H1 (cell line): ENCODE data around the gene MBD4. TPM values are rescaled to one million over a fixed set of nuclear protein-coding genes. Genes with fewer than 3 reads are reported as not detected.

Source experiments
- CTCF ChIA-PET: fragments of 300-600 bp; sonication (Branson Sonifier 250); formaldehyde crosslinking; loops from one replicate; lab custom pipeline; 2021; ENCODE audit not compliant: partially characterized antibody; lab: Charles Lee
- POLR2A ChIA-PET: fragments of 300-600 bp; sonication (Branson Sonifier 250); formaldehyde crosslinking; loops from one replicate; lab custom pipeline; 2021; ENCODE audit warnings: inconsistent platforms; ENCODE audit not compliant: partially characterized antibody; lab: Charles Lee
- DNase-seq, 2 experiments: peaks; one replicate each; pipeline versions ENCODE4 v3.0.0 to v3.0.0-alpha.2; 2010 to 2022; ENCODE audit warnings: low spot score in 2 of 2, low read depth in 1 of 2, mixed read lengths in 1 of 2
- FAIRE-seq: peaks from 2 replicates; lab custom pipeline; 2011; peaks lifted over from hg19 to GRCh38; lab: Jason Lieb, UNC
- H2AFZ ChIP-seq: 2 replicates; pipeline ENCODE4 v1.8.1; 2012; ENCODE audit warnings: low read length, inconsistent platforms
- H2AK5ac ChIP-seq: 2 replicates; pipeline ENCODE4 v1.6.1; 2013; ENCODE audit warnings: low read depth, low read length
- H2BK120ac ChIP-seq: replicated peaks from 2 replicates; pipeline ENCODE3; 2013; ENCODE audit warnings: low read depth, low read length, inconsistent platforms
- H2BK12ac ChIP-seq: 2 replicates; pipeline ENCODE4 v1.6.1; 2013; ENCODE audit warnings: low read depth, low read length
- H2BK15ac ChIP-seq: 2 replicates; pipeline ENCODE4 v1.6.1; 2013; ENCODE audit warnings: low read length
- H2BK20ac ChIP-seq: 2 replicates; pipeline ENCODE4 v1.6.1; 2013; ENCODE audit warnings: low read length
- H2BK5ac ChIP-seq: 2 replicates; pipeline ENCODE4 v1.6.1; 2013; ENCODE audit warnings: low read depth, low read length
- H3K14ac ChIP-seq: 2 replicates; pipeline ENCODE4 v1.6.1; 2013; ENCODE audit warnings: inconsistent platforms; ENCODE audit not compliant: insufficient read length
- H3K18ac ChIP-seq: 2 replicates; pipeline ENCODE4 v1.6.1; 2013; ENCODE audit warnings: low read length; ENCODE audit errors: extremely low read depth
- H3K23ac ChIP-seq: 2 replicates; pipeline ENCODE4 v1.6.1; 2013; ENCODE audit warnings: inconsistent platforms; ENCODE audit not compliant: insufficient read length
- H3K23me2 ChIP-seq: 2 replicates; pipeline ENCODE4 v1.6.1; 2013; ENCODE audit warnings: low read depth, low read length
- H3K27ac ChIP-seq: 2 replicates; pipeline ENCODE4 v1.6.1; 2011; ENCODE audit warnings: low read depth, low read length, inconsistent platforms
- H3K27me3 ChIP-seq, 4 experiments: replicated peaks in 1 of 4; 1 replicate in 1 of 4; 2 replicates in 3 of 4; pipeline versions ENCODE4 v1.6.1 to v1.8.1; 2011 to 2013; ENCODE audit warnings: low read length in 3 of 4, mild to moderate bottlenecking in 3 of 4, inconsistent platforms in 2 of 4, mixed read lengths in 2 of 4, moderate library complexity in 1 of 4; ENCODE audit not compliant: control insufficient read depth in 3 of 4, insufficient read depth in 3 of 4; ENCODE audit errors: extremely low read depth in 1 of 4
- H3K36me3 ChIP-seq, 4 experiments: 2 replicates each; pipeline versions ENCODE4 v1.6.1 to v1.8.1; 2011 to 2013; ENCODE audit warnings: mild to moderate bottlenecking in 4 of 4, low read length in 3 of 4, moderate library complexity in 2 of 4, control low read depth in 1 of 4, inconsistent platforms in 1 of 4; ENCODE audit not compliant: insufficient read depth in 4 of 4, control insufficient read depth in 2 of 4
- H3K4ac ChIP-seq: replicated peaks from 2 replicates; pipeline ENCODE3; 2013; ENCODE audit warnings: low read length, low read depth, mixed read lengths, inconsistent platforms; ENCODE audit not compliant: insufficient read length
- H3K4me1 ChIP-seq, 4 experiments: replicated peaks in 1 of 4; 1 replicate in 1 of 4; 2 replicates in 3 of 4; pipeline versions ENCODE4 v1.6.1 to v1.8.1; 2011 to 2013; ENCODE audit warnings: low read length in 3 of 4, inconsistent platforms in 2 of 4, mixed read lengths in 1 of 4; ENCODE audit not compliant: insufficient read depth in 4 of 4, control insufficient read depth in 3 of 4
- H3K4me2 ChIP-seq, 2 experiments: 2 replicates each; pipeline versions ENCODE4 v1.6.1 to v1.8.1; 2011 to 2013; ENCODE audit warnings: low read depth in 2 of 2, low read length in 2 of 2, control low read depth in 1 of 2, inconsistent platforms in 1 of 2, mild to moderate bottlenecking in 1 of 2; ENCODE audit not compliant: insufficient read depth in 1 of 2
- H3K4me3 ChIP-seq, 4 experiments: fragments of 200-600, 300-600 bp in 1 of 4; sonication (generic), shearing (Covaris generic), sonication (Bioruptor Twin) in 1 of 4; 2 replicates each; pipeline versions ENCODE4 v1.5.1 to v1.8.1; 2011 to 2016; ENCODE audit warnings: low read length in 4 of 4, low read depth in 3 of 4, control low read depth in 2 of 4, inconsistent platforms in 2 of 4, mild to moderate bottlenecking in 2 of 4, mixed read lengths in 1 of 4, moderate library complexity in 1 of 4; ENCODE audit not compliant: insufficient read depth in 2 of 4; ENCODE audit errors: extremely low read depth in 1 of 4
- H3K56ac ChIP-seq: replicated peaks from 2 replicates; pipeline ENCODE3; 2013; ENCODE audit warnings: low read depth, mild to moderate bottlenecking, mixed read lengths, low read length, inconsistent platforms; ENCODE audit not compliant: insufficient read length
- H3K79me1 ChIP-seq: 2 replicates; pipeline ENCODE4 v1.6.1; 2013; ENCODE audit warnings: low read depth, low read length, control low read depth
- H3K79me2 ChIP-seq, 2 experiments: 2 replicates each; pipeline versions ENCODE4 v1.6.1 to v1.8.1; 2012 to 2013; ENCODE audit warnings: low read length in 2 of 2, mild to moderate bottlenecking in 2 of 2, inconsistent platforms in 1 of 2; ENCODE audit not compliant: insufficient read depth in 2 of 2, control insufficient read depth in 1 of 2
- H3K9ac ChIP-seq, 4 experiments: replicated peaks in 1 of 4; 1 replicate in 1 of 4; 2 replicates in 3 of 4; pipeline versions ENCODE4 v1.6.1 to v1.8.1; 2011 to 2013; ENCODE audit warnings: low read depth in 3 of 4, low read length in 3 of 4, control low read depth in 2 of 4, mild to moderate bottlenecking in 2 of 4, moderate library complexity in 2 of 4, inconsistent platforms in 1 of 4; ENCODE audit errors: extremely low read depth in 1 of 4
- H3K9me3 ChIP-seq, 2 experiments: 2 replicates each; pipeline versions ENCODE4 v1.6.1 to v1.8.1; 2012 to 2013; ENCODE audit warnings: mild to moderate bottlenecking in 2 of 2, moderate library complexity in 2 of 2, control low read depth in 1 of 2, inconsistent platforms in 1 of 2, low read depth in 1 of 2, low read length in 1 of 2, mixed read lengths in 1 of 2; ENCODE audit not compliant: insufficient read depth in 2 of 2
- H4K20me1 ChIP-seq, 2 experiments: replicated peaks in 1 of 2; 2 replicates each; pipeline versions ENCODE3 to v1.8.1; 2011 to 2013; ENCODE audit warnings: inconsistent platforms in 2 of 2, low read length in 2 of 2, mild to moderate bottlenecking in 1 of 2; ENCODE audit not compliant: insufficient read depth in 2 of 2, control insufficient read depth in 1 of 2
- H4K5ac ChIP-seq: 2 replicates; pipeline ENCODE4 v1.6.1; 2013; ENCODE audit warnings: low read length, low read depth, mixed read lengths, inconsistent platforms; ENCODE audit not compliant: insufficient read length
- H4K8ac ChIP-seq: 2 replicates; pipeline ENCODE4 v1.8.0; 2013; ENCODE audit warnings: mild to moderate bottlenecking, moderate library complexity, low read length, inconsistent platforms; ENCODE audit not compliant: insufficient read depth; ENCODE audit errors: extremely low read depth
- H4K91ac ChIP-seq: replicated peaks from 2 replicates; pipeline ENCODE3; 2013; ENCODE audit warnings: low read length, mixed read lengths, inconsistent platforms; ENCODE audit not compliant: insufficient read length
- FOSL1 ChIP-seq: IDR thresholded peaks from 2 replicates; pipeline ENCODE4 v1.6.1; 2011; ENCODE audit warnings: mild to moderate bottlenecking, low read depth, low read length, moderate library complexity; ENCODE audit not compliant: insufficient read depth
- JUN ChIP-seq: IDR thresholded peaks from 2 replicates; pipeline ENCODE4 v1.6.1; 2011; ENCODE audit warnings: low read depth, mild to moderate bottlenecking, improper control_type of control experiment, low read length
- JUND ChIP-seq: IDR thresholded peaks from 2 replicates; pipeline ENCODE4 v1.6.1; 2011; ENCODE audit warnings: mild to moderate bottlenecking, improper control_type of control experiment, low read length
- RBBP5 ChIP-seq: IDR thresholded peaks from 2 replicates; pipeline ENCODE4 v1.7.1; 2012; ENCODE audit warnings: low read depth, mild to moderate bottlenecking, inconsistent platforms, low read length, moderate library complexity, borderline replicate concordance
- SP1 ChIP-seq: IDR thresholded peaks from 2 replicates; pipeline ENCODE4 v1.6.1; 2011; ENCODE audit warnings: low read depth, low read length
- WGBS, 2 experiments: shearing (Covaris generic) in 1 of 2; methylation state at CpG; one replicate each; pipeline versions ENCODE4 v1.1.6 to v1.1.7; 2013 to 2015; ENCODE audit warnings: low lambda C conversion rate in 2 of 2, mixed read lengths in 2 of 2, inconsistent platforms in 1 of 2, low coverage in 1 of 2, missing lambda C conversion rate in 1 of 2; ENCODE audit not compliant: insufficient replicate concordance in 2 of 2, insufficient coverage in 1 of 2, insufficient read length in 1 of 2; ENCODE audit errors: extremely low coverage in 1 of 2, missing lambda C conversion rate in 1 of 2; 5-methylcytosine and 5-hydroxymethylcytosine counted together
- long read RNA-seq, 2 experiments: library from RNA in 1 of 2; library from capped mRNA in 1 of 2; stranded (forward); transcript quantifications; one replicate each; pipeline ENCODE4 v2.0.0, GENCODE V29; 2021; ENCODE audit warnings: inconsistent platforms in 1 of 2
- polyA minus RNA-seq, 3 experiments: library from RNA; depleted of rRNA, polyadenylated mRNA; stranded (reverse); fragments of >200 nt; gene quantifications; 1 replicate in 2 of 3; 2 replicates in 1 of 3; pipeline ENCODE4 v1.2.3, GENCODE V29; 2011
- polyA plus RNA-seq, 7 experiments: library from polyadenylated mRNA; depleted of rRNA in 3 of 7; stranded (reverse) in 5 of 7; unstranded in 2 of 7; fragments of >200 nt in 5 of 7; fragments of 200-250 nt in 2 of 7; gene quantifications; 1 replicate in 5 of 7; 2 replicates in 1 of 7; 4 replicates in 1 of 7; pipeline versions ENCODE4 v1.2.1 to v1.2.3, GENCODE V29; 2011 to 2013; ENCODE audit warnings: missing spikeins in 2 of 7, mixed read lengths in 2 of 7
- total RNA-seq: library from RNA; stranded (reverse); fragmentation: NEBNext Ultra II Directional; extraction: Animal tissue kit (Norgen Biotek cat#: 25700); gene quantifications from 2 replicates; pipeline ENCODE4 v1.2.1, GENCODE V29; 2021

The MBD4 gene
- total RNA-seq (33.4 and 35.8 TPM in 2 replicates), polyA plus RNA-seq (2011; rRNA removed) (11.1 and 11.2 TPM in 2 replicates), polyA minus RNA-seq (2011; rRNA and poly(A)+ RNA removed) (19.3 and 20.7 TPM in 2 replicates)
- 21.5 TPM for polyA plus RNA-seq (2011; cell fraction: cytosol; rRNA removed)
- 17.8 TPM for polyA plus RNA-seq (2011; cell fraction: nucleus; rRNA removed)
- polyA plus RNA-seq (2012, experiment 1 of 2), result 20.2 to 32.6 TPM (median 22.2 TPM) in 4 replicates
- 2.5 TPM for polyA plus RNA-seq (2012, experiment 2 of 2)
- polyA plus RNA-seq (2013, experiment 1 of 2), result 38.1 TPM
- polyA plus RNA-seq (2013, experiment 2 of 2), result 37.6 TPM
- 17.2 TPM for polyA minus RNA-seq (2011; cell fraction: cytosol; rRNA and poly(A)+ RNA removed)
- 46.7 TPM for polyA minus RNA-seq (2011; cell fraction: nucleus; rRNA and poly(A)+ RNA removed)
- long read RNA-seq, experiment 1, transcript MBD4-203 (8 exons, 2,478 nt), result major isoform, 8 of 20 reads
- long read RNA-seq, experiment 1, partial matches to known transcripts, result 9 of 20 reads
- long read RNA-seq, experiment 1, other reads (novel, unspliced or antisense), result 0 of 20 reads
- long read RNA-seq, experiment 2, transcript MBD4-203 (8 exons, 2,478 nt), result major isoform, 10 of 36 reads
- long read RNA-seq, experiment 2, partial matches to known transcripts, result 16 of 36 reads
- long read RNA-seq, experiment 2, other reads (novel, unspliced or antisense), result 7 of 36 reads

- H3K27ac ChIP-seq, result peak within 1 kb of the TSS; percentile 68
- no peak within 1 kb of the TSS for H2BK120ac ChIP-seq
- H2AK5ac ChIP-seq, result no peak within 1 kb of the TSS
- H2BK15ac ChIP-seq, result no peak within 1 kb of the TSS; the same call in 1 of the 2 replicates
- 0% methylated on average over 75 of the region's 75 CpGs; no CpG with 5 or more reads in 1 of the 2 experiments for WGBS, 2 experiments
- H3K9me3 ChIP-seq, result no peaks in the 10 kb centered on the region
- H3K4ac ChIP-seq, result peak within 1 kb of the TSS; percentile 1
- H3K4me3 ChIP-seq, result peak within 1 kb of the TSS; percentile 76 to 95 (median 86)
- peaks cover 2% of the 10 kb centered on the region; the same call in 1 of the 2 replicates for H3K79me1 ChIP-seq
- no peak within 1 kb of the TSS for H3K23ac ChIP-seq
- no peaks in the 10 kb centered on the region for H4K20me1 ChIP-seq
- H2AFZ ChIP-seq, result peak within 1 kb of the TSS; percentile 14; the same call in 1 of the 2 replicates
- no peak within 1 kb of the TSS for H2BK20ac ChIP-seq
- CTCF ChIA-PET, result interaction anchor here (0.5 to 1.7 kb wide), 7 partner anchors 9 to 402 kb away, joined by 3 to 5 read pairs (median 3); no protein-coding TSS in a partner anchor
- H4K91ac ChIP-seq, result peak within 1 kb of the TSS; percentile 91
- peaks cover 3 to 30% (median 18%) of the 10 kb centered on the region in 4 experiments for H3K36me3 ChIP-seq
- no peaks in the 10 kb centered on the region for H3K27me3 ChIP-seq
- no peak within 1 kb of the TSS for H2BK12ac ChIP-seq
- peak within 1 kb of the TSS; percentile 85; the same call in 1 of the 2 replicates for H3K18ac ChIP-seq
- peak within 1 kb of the TSS; percentile 68 to 72 for H3K4me2 ChIP-seq
- H4K5ac ChIP-seq, result peak within 1 kb of the TSS; percentile 52
- H3K14ac ChIP-seq, result no peak within 1 kb of the TSS
- peak within 1 kb of the TSS; percentile 84 for H4K8ac ChIP-seq
- H3K9ac ChIP-seq, result peak within 1 kb of the TSS; percentile 68 to 84 (median 71)
- H3K4me1 ChIP-seq, result peaks cover 0 to 8% (median 4%) of the 10 kb centered on the region in 4 experiments; a peak in 5 of 7 replicates
- FAIRE-seq (no peak), DNase-seq (peak; percentile 95 to 98)
- POLR2A ChIA-PET, result interaction anchor here (1.0 to 4.1 kb wide), 10 partner anchors 8 to 187 kb away, joined by 3 to 61 read pairs (median 5); partner anchors contain the start of gene EFCAB12
- peak within 1 kb of the TSS; percentile 70 for H3K56ac ChIP-seq
- peaks cover 0 to 43% of the 10 kb centered on the region in 2 experiments; a peak in 3 of 4 replicates for H3K79me2 ChIP-seq
- H3K23me2 ChIP-seq, result peaks cover 1% of the 10 kb centered on the region; the same call in 1 of the 2 replicates
- peak within 1 kb of the TSS; percentile 84 for H2BK5ac ChIP-seq
- TF ChIP-seq SP1, result peak; percentile 88; the same call in 1 of the 2 replicates
- no peak for TF ChIP-seq JUN
- TF ChIP-seq FOSL1, result no peak
- no peak for TF ChIP-seq JUND
- TF ChIP-seq RBBP5, result 0 out of 2 replicates have a peak, but pooled peaks have one; percentile 20
Observed at GRCh38 chr3:129439817-129440617, at the start of gene MBD4, which contains the start of gene IFT122. TSS of gene MBD4 (minus strand) at chr3:129439948. CDS start at chr3:129439833, 115 bp downstream. TSS of gene IFT122 (plus strand) at chr3:129440224. CDS start at chr3:129440331, 107 bp downstream.
